Uterus (tissue), 2 donors: ENCODE data around the gene SULF2.

Experiments used
- POLR2A ChIP-seq, 2 donors: fragments of 450-650 bp; IDR thresholded peaks; one replicate each; pipeline ENCODE4 v1.6.1; 2016; ENCODE audit warnings: antibody characterized with exemption in 2 of 2, mild to moderate bottlenecking in 1 of 2, moderate library complexity in 1 of 2
- TF ChIP-seq, protein P1 (sequence below), 4 experiments: fragments of 200-600 bp in 2 of 4; fragments of 450-650 bp in 2 of 4; sonication (generic) in 2 of 4; IDR thresholded peaks; one replicate each; pipeline ENCODE4 v1.5.1; 2016 to 2019; ENCODE audit warnings: antibody characterized with exemption in 4 of 4, mild to moderate bottlenecking in 2 of 4, moderate library complexity in 1 of 4

DNA sequence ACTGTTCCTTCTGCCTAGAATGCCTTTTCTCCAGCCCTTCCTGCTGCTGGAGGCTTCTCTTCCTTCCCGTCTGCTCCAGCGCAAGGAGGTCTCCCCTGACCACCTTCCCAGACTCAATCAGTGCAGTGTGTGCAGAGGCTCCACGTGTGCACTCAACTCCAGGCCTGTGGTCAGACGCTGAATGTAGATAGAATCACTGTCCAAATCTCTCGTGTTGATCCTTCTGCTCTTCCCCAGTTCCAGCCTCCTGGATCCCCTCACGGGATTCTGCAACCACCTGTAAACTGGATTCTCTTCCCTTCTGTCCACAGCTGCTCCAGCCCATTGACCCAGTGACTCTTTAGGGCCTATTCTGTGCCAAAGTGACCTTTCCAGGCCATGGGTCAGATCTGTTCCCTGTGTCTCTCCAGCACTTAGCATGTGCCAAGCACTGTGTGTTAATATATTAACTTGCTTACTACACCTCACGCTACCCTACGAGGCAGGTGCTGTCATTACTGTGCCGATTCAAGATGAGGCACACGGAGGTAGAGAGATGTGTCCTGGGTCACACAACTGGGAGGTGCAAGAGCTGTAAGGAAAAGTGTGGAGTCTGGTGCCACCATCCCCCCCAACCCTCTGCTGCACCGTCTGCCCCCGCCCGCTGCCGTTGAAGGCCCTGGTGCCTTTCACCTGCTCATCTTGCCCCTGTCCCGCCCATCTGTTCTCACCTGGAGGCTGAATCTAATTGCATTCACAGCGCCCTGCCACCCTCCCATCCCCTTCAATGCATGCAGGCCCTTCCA is 112.2 kb downstream of the SULF2 start:
- TF ChIP-seq, protein P1, sequence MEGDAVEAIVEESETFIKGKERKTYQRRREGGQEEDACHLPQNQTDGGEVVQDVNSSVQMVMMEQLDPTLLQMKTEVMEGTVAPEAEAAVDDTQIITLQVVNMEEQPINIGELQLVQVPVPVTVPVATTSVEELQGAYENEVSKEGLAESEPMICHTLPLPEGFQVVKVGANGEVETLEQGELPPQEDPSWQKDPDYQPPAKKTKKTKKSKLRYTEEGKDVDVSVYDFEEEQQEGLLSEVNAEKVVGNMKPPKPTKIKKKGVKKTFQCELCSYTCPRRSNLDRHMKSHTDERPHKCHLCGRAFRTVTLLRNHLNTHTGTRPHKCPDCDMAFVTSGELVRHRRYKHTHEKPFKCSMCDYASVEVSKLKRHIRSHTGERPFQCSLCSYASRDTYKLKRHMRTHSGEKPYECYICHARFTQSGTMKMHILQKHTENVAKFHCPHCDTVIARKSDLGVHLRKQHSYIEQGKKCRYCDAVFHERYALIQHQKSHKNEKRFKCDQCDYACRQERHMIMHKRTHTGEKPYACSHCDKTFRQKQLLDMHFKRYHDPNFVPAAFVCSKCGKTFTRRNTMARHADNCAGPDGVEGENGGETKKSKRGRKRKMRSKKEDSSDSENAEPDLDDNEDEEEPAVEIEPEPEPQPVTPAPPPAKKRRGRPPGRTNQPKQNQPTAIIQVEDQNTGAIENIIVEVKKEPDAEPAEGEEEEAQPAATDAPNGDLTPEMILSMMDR (IDR thresholded peaks at IDR 0.05) = no peak
- TF ChIP-seq POLR2A (IDR thresholded peaks at IDR 0.05) = no peak
